HepG2 (cell line): Measurements from ENCODE around the gene FBP2. TPM values are rescaled to one million over a fixed set of nuclear protein-coding genes. Genes with fewer than 3 reads are reported as not detected.

ENCODE experiments used
- ATAC-seq: fragments of 200-7000 bp; cut with Tn5 transposase; 3 replicates; pipeline ENCODE4 v1.9.1; 2020; ENCODE audit warnings: mild to moderate bottlenecking, moderate library complexity
- BruUV-seq: library from RNA; stranded (reverse); fragments of 400-500 nt; replicated peaks from 2 replicates; lab custom pipeline; 2021; lab: Mats Ljungman, UMichigan
- CTCF ChIA-PET: fragments of 300-600 bp; formaldehyde crosslinking; extraction: SDS; loops from one replicate; lab custom pipeline; 2021; ENCODE audit warnings: low total read pairs, inconsistent platforms, low intra/inter-chr PET ratio; lab: Yijun Ruan, JAX
- POLR2A ChIA-PET: fragments of 350-600 bp; sonication (Branson Sonifier 250); formaldehyde crosslinking; loops from one replicate; lab custom pipeline; 2020; ENCODE audit warnings: antibody characterized with exemption, inconsistent platforms; lab: Yijun Ruan, JAX
- DNase-seq: peaks from one replicate; pipeline ENCODE4 v3.0.0-alpha.2; 2015; ENCODE audit warnings: low spot score
- FAIRE-seq: peaks from 3 replicates; lab custom pipeline; 2011; peaks lifted over from hg19 to GRCh38; lab: Jason Lieb, UNC
- H2AFZ ChIP-seq: one replicate; pipeline ENCODE4 v1.6.1; 2011; ENCODE audit warnings: low read length, inconsistent platforms
- H3K27ac ChIP-seq: fragments of 300-600 bp; 3 replicates; pipeline ENCODE4 v1.8.0; 2011; ENCODE audit warnings: mixed run types, mild to moderate bottlenecking, mixed read lengths, low read length, inconsistent platforms; ENCODE audit not compliant: insufficient read depth; ENCODE audit errors: extremely low read length
- H3K27me3 ChIP-seq, 2 experiments: fragments of 200-600 bp in 1 of 2; 2 replicates in 1 of 2; 3 replicates in 1 of 2; pipeline versions ENCODE4 v1.6.0 to v1.8.0; 2011; ENCODE audit warnings: low read length in 2 of 2, mild to moderate bottlenecking in 2 of 2, moderate library complexity in 2 of 2, inconsistent platforms in 1 of 2; ENCODE audit not compliant: insufficient read depth in 2 of 2, control insufficient read depth in 1 of 2
- H3K36me3 ChIP-seq, 2 experiments: fragments of 200-600 bp in 1 of 2; replicated peaks in 1 of 2; 2 replicates in 1 of 2; 3 replicates in 1 of 2; pipeline versions ENCODE4 v1.5.1 to v1.8.0; 2011; ENCODE audit warnings: low read length in 2 of 2, inconsistent platforms in 1 of 2; ENCODE audit not compliant: insufficient read depth in 2 of 2, control insufficient read depth in 1 of 2
- H3K4me1 ChIP-seq: 2 replicates; pipeline ENCODE4 v1.5.1; 2012; ENCODE audit warnings: low read length, inconsistent platforms; ENCODE audit not compliant: insufficient read depth
- H3K4me2 ChIP-seq: 2 replicates; pipeline ENCODE4 v1.6.0; 2011; ENCODE audit warnings: low read depth, low read length, inconsistent platforms
- H3K4me3 ChIP-seq, 3 experiments: fragments of 200-600 bp in 1 of 3; sonication (generic), shearing (Covaris generic) in 1 of 3; replicated peaks in 1 of 3; 2 replicates each; pipeline ENCODE4 v1.5.1; 2011 to 2016; ENCODE audit warnings: low read length in 3 of 3, inconsistent platforms in 2 of 3, low read depth in 2 of 3, mild to moderate bottlenecking in 2 of 3, control low read depth in 1 of 3, mixed read lengths in 1 of 3; ENCODE audit not compliant: insufficient read depth in 1 of 3
- H3K79me2 ChIP-seq: one replicate; pipeline ENCODE4 v1.6.1; 2011; ENCODE audit warnings: low read length, inconsistent platforms; ENCODE audit not compliant: insufficient read depth
- H3K9ac ChIP-seq: 2 replicates; pipeline ENCODE4 v1.6.0; 2011; ENCODE audit warnings: mild to moderate bottlenecking, low read depth, low read length, inconsistent platforms; ENCODE audit not compliant: insufficient read depth
- H3K9me3 ChIP-seq: 2 replicates; pipeline ENCODE4 v1.5.1; 2012; ENCODE audit warnings: mild to moderate bottlenecking, low read length
- H4K20me1 ChIP-seq: 2 replicates; pipeline ENCODE4 v1.6.0; 2011; ENCODE audit warnings: inconsistent platforms, mild to moderate bottlenecking, low read length, moderate library complexity; ENCODE audit not compliant: insufficient read depth
- ARNT2 ChIP-seq: sonication (generic); formaldehyde crosslinking; IDR thresholded peaks from 2 replicates; pipeline ENCODE4 v1.8.0; 2022; ENCODE audit warnings: mild to moderate bottlenecking, low read depth, missing genetic modification reagents, moderate library complexity
- ATF1 ChIP-seq: IDR thresholded peaks from 2 replicates; pipeline ENCODE4 v1.6.1; 2016; ENCODE audit warnings: mild to moderate bottlenecking, control low read depth
- ATF7 ChIP-seq, 2 experiments: fragments of 450-650 bp in 1 of 2; sonication (generic) in 1 of 2; formaldehyde crosslinking in 1 of 2; IDR thresholded peaks; 2 replicates each; pipeline versions ENCODE4 v1.4.0 to v1.6.1; 2016 to 2020; ENCODE audit warnings: antibody characterized with exemption in 1 of 2, mild to moderate bottlenecking in 1 of 2, missing genetic modification reagents in 1 of 2
- CHCHD3 ChIP-seq: sonication (generic); formaldehyde crosslinking; IDR thresholded peaks from 2 replicates; pipeline ENCODE4 v1.8.0; 2022; ENCODE audit warnings: mild to moderate bottlenecking, missing genetic modification reagents, moderate library complexity
- CHD2 ChIP-seq: IDR thresholded peaks from 2 replicates; pipeline ENCODE4 v1.6.1; 2011; ENCODE audit warnings: low read depth, low read length, improper control_type of control experiment
- CREB1 ChIP-seq, 2 experiments: fragments of 450-650 bp in 1 of 2; IDR thresholded peaks; 2 replicates each; pipeline ENCODE4 v1.6.1; 2016 to 2017; ENCODE audit warnings: control low read depth in 1 of 2, mild to moderate bottlenecking in 1 of 2, missing compliant biosample characterization in 1 of 2, missing genetic modification characterization in 1 of 2
- CREB3 ChIP-seq: sonication (generic); formaldehyde crosslinking; IDR thresholded peaks from 2 replicates; pipeline ENCODE4 v1.5.0; 2020; ENCODE audit warnings: missing genetic modification reagents
- DNMT3B ChIP-seq: conservative IDR thresholded peaks from 2 replicates; pipeline ENCODE4 v1.6.1; 2016; ENCODE audit warnings: missing biosample characterization, control low read depth
- ESRRA ChIP-seq: sonication (generic); formaldehyde crosslinking; IDR thresholded peaks from 2 replicates; pipeline ENCODE4 v1.5.1; 2020; ENCODE audit warnings: mild to moderate bottlenecking, low read depth, missing genetic modification reagents
- HNRNPL ChIP-seq: fragments of 200-400 bp; formaldehyde crosslinking; IDR thresholded peaks from 2 replicates; pipeline ENCODE4 v1.6.1; 2017; ENCODE audit warnings: mild to moderate bottlenecking, low read depth, low read length
- MAFK ChIP-seq, 2 experiments: IDR thresholded peaks in 1 of 2; conservative IDR thresholded peaks in 1 of 2; 2 replicates each; pipeline ENCODE4 v1.6.1; 2011; ENCODE audit warnings: improper control_type of control experiment in 2 of 2, low read length in 2 of 2
- NFIB ChIP-seq: sonication (generic); formaldehyde crosslinking; IDR thresholded peaks from 2 replicates; pipeline ENCODE4 v1.9.0; 2021; ENCODE audit warnings: missing genetic modification reagents, mild to moderate bottlenecking, borderline replicate concordance
- NR3C1 ChIP-seq: sonication (generic); formaldehyde crosslinking; IDR thresholded peaks from 2 replicates; pipeline ENCODE4 v1.4.0; 2020; ENCODE audit warnings: missing genetic modification reagents
- PITX1 ChIP-seq: sonication (generic); formaldehyde crosslinking; IDR thresholded peaks from 2 replicates; pipeline ENCODE4 v1.5.1; 2020; ENCODE audit warnings: mild to moderate bottlenecking, missing genetic modification reagents
- POLR2AphosphoS2 ChIP-seq: IDR thresholded peaks from 2 replicates; pipeline ENCODE4 v1.6.1; 2011; ENCODE audit warnings: low read depth, low read length, improper control_type of control experiment
- RXRA ChIP-seq: sonication (generic); formaldehyde crosslinking; IDR thresholded peaks from 2 replicates; pipeline ENCODE4 v1.5.1; 2020; ENCODE audit warnings: missing genetic modification reagents
- SMAD3 ChIP-seq: sonication (generic); formaldehyde crosslinking; IDR thresholded peaks from 2 replicates; pipeline ENCODE4 v1.4.0; 2020; ENCODE audit warnings: missing genetic modification reagents
- TOE1 ChIP-seq: sonication (generic); formaldehyde crosslinking; IDR thresholded peaks from 2 replicates; pipeline ENCODE4 v1.4.0; 2020; ENCODE audit warnings: mild to moderate bottlenecking, missing genetic modification reagents
- ZNF10 ChIP-seq: sonication (generic); formaldehyde crosslinking; IDR thresholded peaks from 2 replicates; pipeline ENCODE4 v1.4.0; 2020; ENCODE audit warnings: mild to moderate bottlenecking, low read depth, missing genetic modification reagents, borderline replicate concordance
- ZNF230 ChIP-seq: sonication (generic); formaldehyde crosslinking; IDR thresholded peaks from 2 replicates; pipeline ENCODE4 v1.4.0; 2020; ENCODE audit warnings: mild to moderate bottlenecking, missing genetic modification reagents
- ZNF768 ChIP-seq: sonication (generic); formaldehyde crosslinking; IDR thresholded peaks from 2 replicates; pipeline ENCODE4 v1.4.0; 2020; ENCODE audit warnings: missing genetic modification reagents
- ZNF773 ChIP-seq: sonication (generic); formaldehyde crosslinking; IDR thresholded peaks from 2 replicates; pipeline ENCODE4 v1.4.0; 2020; ENCODE audit warnings: missing genetic modification reagents, borderline replicate concordance
- WGBS: methylation state at CpG from one replicate; pipeline ENCODE4 v1.1.6; 2017; ENCODE audit warnings: low lambda C conversion rate; 5-methylcytosine and 5-hydroxymethylcytosine counted together
- in situ Hi-C: cut with HindIII; loops from 2 replicates; pipeline ENCODE4 v1.10.0; 2017; ENCODE audit warnings: low pct_unique_long_range_greater_than_20kb; ENCODE audit not compliant: extremely low pct_ligation_motif_present
- intact Hi-C: fragments of 100-400 bp; cut with micrococcal nuclease; formaldehyde crosslinking; loops from one replicate; pipeline ENCODE4 v1.10.0; 2022; ENCODE audit not compliant: unreplicated experiment
- polyA plus RNA-seq, 8 experiments: library from polyadenylated mRNA; depleted of rRNA in 3 of 8; stranded (reverse) in 7 of 8; unstranded in 1 of 8; fragments of >200 nt; fragmentation: Illumina TruSeq in 4 of 8; extraction: Trizol in 4 of 8; gene quantifications; 2 replicates each; pipeline versions ENCODE4 v1.2.1 to v1.2.3, GENCODE V29; 2011 to 2016; ENCODE audit warnings: low read depth in 4 of 8, missing spikeins in 1 of 8, mixed read lengths in 1 of 8; ENCODE audit not compliant: insufficient read depth in 1 of 8
- total RNA-seq, 5 experiments: library from RNA; depleted of rRNA; stranded (reverse); fragments of >200 nt; fragmentation: Illumina TruSeq; extraction: Trizol; gene quantifications; 2 replicates each; pipeline ENCODE4 v1.2.3, GENCODE V29; 2016; ENCODE audit warnings: low read depth in 1 of 5

Gene FBP2
- total and polyA plus RNA-seq, 2 of the 13 experiments (the other 11 are each of a cell fraction or from before 2014, with no cell fraction given): not detected

- no peak overlapping the region for H3K9ac ChIP-seq
- in situ Hi-C loops: no loop called here
- TF ChIP-seq ZNF10 (CRISPR knock-in tag) (no peak), CREB1 (IDR thresholded peaks at IDR 0.05) (0 out of 2 replicates have a peak, but pooled peaks have one; percentile 25), CREB1 (CRISPR knock-in tag; IDR thresholded peaks at IDR 0.05) (no peak), HNRNPL (no peak), ZNF230 (CRISPR knock-in tag) (no peak), ATF7 (IDR thresholded peaks at IDR 0.05) (0 out of 2 replicates have a peak, but pooled peaks have one; percentile 11), ATF7 (CRISPR knock-in tag; IDR thresholded peaks at IDR 0.05) (no peak), SMAD3 (CRISPR knock-in tag) (no peak), CHD2 (no peak), ESRRA (no peak)
These were observed 33.4 kb downstream of the FBP2 start for GRCh38 chr9:94560237-94560636.

GRCh38 chr9:94557376-94557775 is 36.2 kb downstream of the FBP2 start:
- intact Hi-C loops: no loop called here
- 84% methylated on average over 4 of the region's 4 CpGs for WGBS
- no peak overlapping the region for H3K27ac ChIP-seq
- no peak for DNase-seq
- peaks cover 0 to 5% of the 10 kb centered on the region in 2 experiments; a peak in 2 of 5 replicates for H3K36me3 ChIP-seq
- H3K4me1 ChIP-seq: peaks cover 26% of the 10 kb centered on the region
- H3K4me3 ChIP-seq: no peak overlapping the region
- POLR2A ChIA-PET: no interaction called here
- peaks cover 3% of the 10 kb centered on the region; the same call in 1 of the 2 replicates for H4K20me1 ChIP-seq
- H3K9ac ChIP-seq: no peak overlapping the region
- FAIRE-seq: no peak
- peaks cover 11% of the 10 kb centered on the region for H3K79me2 ChIP-seq
- ATAC-seq: no peak
- no peaks in the 10 kb centered on the region for H3K9me3 ChIP-seq
- no peak overlapping the region for H3K4me2 ChIP-seq
- in situ Hi-C loops: no loop called here
- CTCF ChIA-PET: no interaction called here
- BruUV-seq: TSS peak; percentile 41
- H2AFZ ChIP-seq: no peak overlapping the region
- H3K27me3 ChIP-seq: no peaks in the 10 kb centered on the region; a peak in 1 of 5 replicates
- TF ChIP-seq NR3C1 (CRISPR knock-in tag): no peak
- no peak for TF ChIP-seq CREB3
- no peak for TF ChIP-seq TOE1 (CRISPR knock-in tag)
- TF ChIP-seq ATF1 (CRISPR knock-in tag): no peak
- TF ChIP-seq NFIB (CRISPR knock-in tag): no peak
- no peak for TF ChIP-seq DNMT3B
- TF ChIP-seq POLR2AphosphoS2: no peak
- no peak for TF ChIP-seq MAFK (conservative IDR thresholded peaks at IDR 0.05 in 1 of 2, IDR thresholded peaks at IDR 0.05 in 1 of 2; ENCODE audit: low read length in 2 of 2)
- no peak for TF ChIP-seq ZNF768 (CRISPR knock-in tag)
- TF ChIP-seq ZNF773 (CRISPR knock-in tag): no peak
- no peak for TF ChIP-seq ARNT2
- no peak for TF ChIP-seq CHCHD3 (CRISPR knock-in tag)
- no peak for TF ChIP-seq PITX1 (CRISPR knock-in tag)
- TF ChIP-seq RXRA (CRISPR knock-in tag): no peak

More at GRCh38 chr9:94560237-94560636, 33.4 kb downstream of the FBP2 start:
- FAIRE-seq (no peak), DNase-seq (no peak), ATAC-seq (no peak)
- 94% methylated on average over 6 of the region's 6 CpGs for WGBS
- no peaks in the 10 kb centered on the region for H4K20me1 ChIP-seq
- H3K4me3 ChIP-seq: no peak overlapping the region
- intact Hi-C loops: no loop called here
- peaks cover 0 to 8% of the 10 kb centered on the region in 2 experiments; a peak in 2 of 5 replicates for H3K36me3 ChIP-seq
- CTCF ChIA-PET: no interaction called here
- BruUV-seq: no TSS peak
- H3K9me3 ChIP-seq: no peaks in the 10 kb centered on the region
- no peaks in the 10 kb centered on the region for H3K79me2 ChIP-seq
- peaks cover 25% of the 10 kb centered on the region for H3K4me1 ChIP-seq
- H3K4me2 ChIP-seq: no peak overlapping the region
- no peak overlapping the region for H2AFZ ChIP-seq
- H3K27ac ChIP-seq: no peak overlapping the region
- POLR2A ChIA-PET: no interaction called here
- H3K27me3 ChIP-seq: no peaks in the 10 kb centered on the region
